AG04450 (cell line): ENCODE results near the gene UGP2. TPM values are rescaled to one million over a fixed set of nuclear protein-coding genes. Genes with fewer than 3 reads are reported as not detected.

ENCODE experiments used
- CTCF ChIA-PET: fragments of 300-600, 350-600 bp; formaldehyde crosslinking; extraction: SDS; loops from one replicate; lab custom pipeline; 2022; ENCODE audit warnings: antibody characterized with exemption, inconsistent platforms; lab: Charles Lee
- POLR2A ChIA-PET: fragments of 350-600 bp; formaldehyde crosslinking; extraction: SDS; loops from one replicate; lab custom pipeline; 2021; ENCODE audit warnings: antibody characterized with exemption, inconsistent platforms; lab: Yijun Ruan, JAX
- DNase-seq: peaks from one replicate; pipeline ENCODE4 v3.0.0-alpha.2; 2011; ENCODE audit warnings: low read depth, low spot score
- H3K27ac ChIP-seq: one replicate; pipeline ENCODE4 v1.5.1; 2012; ENCODE audit warnings: low read depth, low read length, control low read depth
- H3K27me3 ChIP-seq: one replicate; pipeline ENCODE4 v1.6.0; 2012; ENCODE audit warnings: low read length; ENCODE audit not compliant: control insufficient read depth, insufficient read depth
- H3K4me3 ChIP-seq: 2 replicates; pipeline ENCODE4 v1.5.1; 2011; ENCODE audit warnings: mild to moderate bottlenecking, low read depth, low read length, control low read depth
- H3K9me3 ChIP-seq: 2 replicates; pipeline ENCODE4 v1.5.1; 2012; ENCODE audit warnings: low read length; ENCODE audit not compliant: control insufficient read depth, insufficient read depth
- polyA plus RNA-seq: library from polyadenylated mRNA; depleted of rRNA; stranded (reverse); fragments of >200 nt; gene quantifications from 2 replicates; pipeline ENCODE4 v1.2.3, GENCODE V29; 2011
- TF ChIP-seq, protein P1 (sequence below): IDR thresholded peaks from 2 replicates; pipeline ENCODE4 v1.5.1; 2011; ENCODE audit warnings: low read depth, low read length, control low read depth, inconsistent platforms

The UGP2 gene
- polyA plus RNA-seq, 1 experiment: 121 TPM

DNA sequence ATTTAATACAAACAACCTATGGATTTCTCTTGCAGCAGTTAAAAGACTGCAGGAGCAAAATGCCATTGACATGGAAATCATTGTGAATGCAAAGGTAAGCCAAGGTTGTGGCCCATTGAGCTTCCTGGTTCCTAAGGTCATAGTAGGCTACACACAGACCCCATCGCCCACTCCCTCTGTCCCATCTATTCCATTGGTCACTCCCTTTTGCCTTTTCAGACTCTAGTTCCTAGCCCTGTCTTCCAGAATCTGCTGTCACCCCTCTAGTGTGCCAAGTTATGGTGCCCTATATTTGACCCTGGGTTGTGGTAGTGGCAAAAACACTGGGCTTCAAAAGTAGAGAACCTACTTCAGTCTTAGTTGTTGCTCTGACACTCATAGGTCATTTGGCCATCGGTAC is 44.7 kb downstream of the UGP2 start:
- CTCF ChIA-PET: interaction anchor here (2.5 kb wide), 1 partner anchor 187 kb away, joined by 7 read pairs; no protein-coding TSS in a partner anchor
- POLR2A ChIA-PET: no interaction called here
- Histone ChIP-seq H3K27me3 (no peaks in the 10 kb centered on the region), H3K27ac (no peak overlapping the region), H3K4me3 (no peak overlapping the region), H3K9me3 (no peaks in the 10 kb centered on the region)
- TF ChIP-seq, protein P1, sequence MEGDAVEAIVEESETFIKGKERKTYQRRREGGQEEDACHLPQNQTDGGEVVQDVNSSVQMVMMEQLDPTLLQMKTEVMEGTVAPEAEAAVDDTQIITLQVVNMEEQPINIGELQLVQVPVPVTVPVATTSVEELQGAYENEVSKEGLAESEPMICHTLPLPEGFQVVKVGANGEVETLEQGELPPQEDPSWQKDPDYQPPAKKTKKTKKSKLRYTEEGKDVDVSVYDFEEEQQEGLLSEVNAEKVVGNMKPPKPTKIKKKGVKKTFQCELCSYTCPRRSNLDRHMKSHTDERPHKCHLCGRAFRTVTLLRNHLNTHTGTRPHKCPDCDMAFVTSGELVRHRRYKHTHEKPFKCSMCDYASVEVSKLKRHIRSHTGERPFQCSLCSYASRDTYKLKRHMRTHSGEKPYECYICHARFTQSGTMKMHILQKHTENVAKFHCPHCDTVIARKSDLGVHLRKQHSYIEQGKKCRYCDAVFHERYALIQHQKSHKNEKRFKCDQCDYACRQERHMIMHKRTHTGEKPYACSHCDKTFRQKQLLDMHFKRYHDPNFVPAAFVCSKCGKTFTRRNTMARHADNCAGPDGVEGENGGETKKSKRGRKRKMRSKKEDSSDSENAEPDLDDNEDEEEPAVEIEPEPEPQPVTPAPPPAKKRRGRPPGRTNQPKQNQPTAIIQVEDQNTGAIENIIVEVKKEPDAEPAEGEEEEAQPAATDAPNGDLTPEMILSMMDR: no peak
- no peak for DNase-seq

DNA sequence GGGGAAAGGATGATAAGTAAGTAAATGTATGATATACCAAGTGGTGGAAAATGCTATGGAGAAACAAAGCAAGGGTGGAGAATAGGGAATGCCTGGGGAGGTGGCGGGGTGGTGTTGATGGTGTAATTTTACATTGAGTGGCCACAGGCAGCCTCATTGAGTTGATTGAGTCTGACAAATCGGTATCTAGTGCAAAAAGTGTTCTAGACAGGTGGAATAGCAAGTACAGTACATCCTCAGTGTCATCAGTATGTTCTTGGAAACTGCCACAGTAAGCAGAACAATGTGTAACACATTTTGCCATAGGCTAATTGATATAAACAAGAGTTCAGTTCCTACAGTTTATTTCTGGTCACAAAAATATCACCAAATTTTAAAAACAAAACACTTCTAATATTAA is 46.4 kb downstream of the UGP2 start:
- Histone ChIP-seq H3K4me3 (no peak overlapping the region), H3K9me3 (no peaks in the 10 kb centered on the region), H3K27me3 (no peaks in the 10 kb centered on the region), H3K27ac (no peak overlapping the region)
- DNase-seq: no peak
- ChIA-PET CTCF (interaction anchor here (1.0 kb wide), 1 partner anchor 189 kb away, joined by 6 read pairs; no protein-coding TSS in a partner anchor), POLR2A (no interaction called here)
- TF ChIP-seq, protein P1: no peak

DNA sequence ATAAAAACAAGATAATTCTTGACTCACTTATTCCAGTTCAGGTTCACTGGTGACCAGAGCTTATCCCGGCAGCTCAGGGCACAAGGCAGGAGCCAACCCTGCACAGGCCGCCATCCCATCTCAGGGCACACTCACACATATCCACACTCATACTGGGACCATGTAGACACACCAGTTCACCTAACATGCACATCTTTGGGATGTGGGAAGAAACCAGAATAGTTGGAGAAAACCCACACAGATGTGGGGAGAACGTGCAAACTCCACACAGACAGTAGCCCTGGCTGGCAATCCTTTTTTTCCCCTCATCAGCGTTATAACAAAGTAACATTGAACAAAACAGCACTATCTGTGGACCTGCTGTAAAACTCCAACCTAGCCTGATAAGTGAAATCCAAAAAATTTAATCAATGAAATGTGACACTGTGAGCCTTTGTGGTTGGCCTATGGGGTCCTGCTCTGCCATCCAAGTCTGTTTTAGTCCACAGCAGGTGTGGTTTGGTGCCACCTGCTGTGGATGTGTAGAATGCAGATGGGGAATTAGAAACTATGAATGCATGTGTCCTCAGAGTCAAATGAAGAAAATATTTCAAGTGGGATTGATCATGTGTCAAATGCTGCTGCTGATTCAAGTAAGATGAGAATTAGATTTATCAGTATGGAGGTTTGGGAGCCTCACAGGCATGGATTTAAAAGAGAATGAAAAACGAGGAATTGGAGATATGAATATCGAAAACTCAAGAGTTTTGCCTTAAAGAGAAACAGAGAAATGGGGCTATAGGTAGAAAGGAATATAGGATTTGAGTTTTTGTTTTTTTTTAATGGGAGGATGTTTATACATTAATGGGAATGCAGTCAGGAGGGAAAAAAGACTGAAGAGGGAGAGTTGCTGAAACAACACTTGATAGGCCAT is 47.0 kb downstream of the UGP2 start:
- Histone ChIP-seq H3K9me3 (no peaks in the 10 kb centered on the region), H3K27ac (no peak overlapping the region), H3K4me3 (no peak overlapping the region), H3K27me3 (no peaks in the 10 kb centered on the region)
- DNase-seq: no peak
- ChIA-PET POLR2A (no interaction called here), CTCF (interaction anchor here (1.0 kb wide), 2 partner anchors 189 to 198 kb away, joined by 4 to 6 read pairs; no protein-coding TSS in a partner anchor)
- TF ChIP-seq, protein P1: peak; percentile 82

DNA sequence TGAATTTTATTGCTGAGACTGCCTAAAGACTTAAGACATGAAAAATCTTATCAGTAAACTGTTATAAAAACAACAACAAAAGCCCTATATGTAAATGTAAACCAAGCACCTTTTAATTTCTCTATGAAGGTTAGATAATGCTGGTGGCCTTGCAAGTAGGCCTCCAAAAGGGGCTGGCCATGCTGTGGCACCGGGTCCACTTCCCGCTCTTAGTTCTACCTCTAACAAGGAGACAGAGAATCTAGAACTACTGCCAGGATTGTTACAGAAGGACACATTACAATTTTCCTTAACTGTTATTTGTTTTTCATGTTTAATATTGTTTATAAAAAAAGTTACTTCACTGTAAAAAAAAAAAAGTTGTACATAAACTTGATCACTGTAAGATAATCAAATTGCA is 49.0 kb downstream of the UGP2 start:
- Histone ChIP-seq H3K27ac (no peak overlapping the region), H3K9me3 (no peaks in the 10 kb centered on the region), H3K27me3 (no peaks in the 10 kb centered on the region), H3K4me3 (no peak overlapping the region)
- TF ChIP-seq, protein P1: no peak
- ChIA-PET CTCF (interaction anchor here (0.5 to 1.5 kb wide), 2 partner anchors 29 to 191 kb away, joined by 3 to 17 read pairs; no protein-coding TSS in a partner anchor), POLR2A (no interaction called here)
- DNase-seq: no peak

DNA sequence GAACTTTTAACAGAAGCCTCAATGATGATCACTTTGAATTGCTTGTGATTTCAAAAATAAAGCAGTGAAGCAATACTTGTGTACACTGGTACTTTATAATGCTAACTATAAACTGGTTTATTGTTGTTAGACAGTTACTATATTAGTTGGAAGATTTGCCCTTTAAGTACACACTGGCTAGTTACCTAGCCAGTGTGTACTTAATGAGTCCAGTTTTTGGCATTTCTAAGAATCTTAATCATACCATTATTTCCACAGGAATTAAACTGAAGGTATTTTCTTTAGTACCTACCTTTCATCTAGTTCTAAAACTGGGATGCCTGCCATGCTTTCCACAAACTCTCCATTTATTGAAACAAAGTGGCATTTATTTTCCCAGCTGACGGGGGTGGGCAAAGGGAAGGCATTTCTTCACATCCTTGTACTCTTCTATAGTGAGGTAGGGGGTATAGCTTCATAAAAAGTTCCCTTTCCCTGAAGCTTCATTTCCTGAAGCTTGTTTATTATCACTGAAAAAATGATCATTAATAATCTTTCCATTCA is 49.9 kb downstream of the UGP2 start:
- POLR2A ChIA-PET: no interaction called here
- no peak overlapping the region for H3K27ac ChIP-seq
- TF ChIP-seq, protein P1: no peak
- no peaks in the 10 kb centered on the region for H3K27me3 ChIP-seq
- CTCF ChIA-PET: interaction anchor here (0.8 to 1.7 kb wide), 3 partner anchors 26 to 193 kb away, joined by 3 to 5 read pairs (median 3); no protein-coding TSS in a partner anchor
- no peak overlapping the region for H3K4me3 ChIP-seq
- no peak for DNase-seq
- H3K9me3 ChIP-seq: no peaks in the 10 kb centered on the region
